Inflammatory macrophage (primary cell): ENCODE data around the gene DRD3.
A peak's percentile ranks its signal among the peaks of the same experiment; 100 is the strongest.

Source experiments
- DNase-seq, 2 donors: peaks; one replicate each; pipeline ENCODE4 v3.0.0-alpha.2; 2020 to 2022

DRD3 gene

DNA sequence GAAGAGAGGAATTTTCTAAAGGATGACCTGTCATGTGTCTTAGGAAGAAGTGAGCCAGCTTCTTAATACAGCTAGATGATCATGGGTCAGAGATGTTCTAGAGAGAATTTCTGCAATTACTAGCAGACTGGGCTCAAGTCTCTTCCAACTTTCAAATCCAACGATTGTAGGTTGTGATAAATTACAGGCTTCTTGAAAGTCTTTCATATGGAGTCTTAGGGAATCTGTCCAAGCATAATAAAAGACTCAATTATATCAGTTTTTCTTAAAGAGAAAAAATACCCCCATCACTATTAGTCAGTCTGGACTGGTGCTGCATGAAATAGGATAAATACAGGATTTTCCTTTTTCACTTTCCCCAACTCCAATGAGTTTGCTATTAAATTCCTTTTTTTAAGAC is 59.1 kb downstream of the DRD3 start:
- no peak for DNase-seq

DNA sequence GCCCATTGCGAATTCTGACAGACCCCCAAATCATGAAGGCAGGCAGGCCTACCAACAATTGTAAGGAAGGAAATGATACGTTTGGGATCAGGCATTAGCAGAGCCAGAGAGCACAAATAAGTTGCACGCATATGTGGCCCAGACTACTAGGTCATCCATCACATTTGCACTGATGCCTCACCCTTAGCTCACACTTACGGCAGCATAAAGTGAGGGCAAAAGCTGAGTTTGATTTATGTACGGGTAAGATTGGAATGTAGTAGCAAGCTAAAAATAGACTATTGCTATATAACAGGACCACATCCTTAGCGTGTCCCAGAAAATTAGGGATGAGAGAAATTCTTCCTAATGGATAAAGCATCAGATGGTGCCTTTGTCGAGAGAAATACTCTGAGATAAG is 63.7 kb downstream of the DRD3 start:
- DNase-seq = no peak

DNA sequence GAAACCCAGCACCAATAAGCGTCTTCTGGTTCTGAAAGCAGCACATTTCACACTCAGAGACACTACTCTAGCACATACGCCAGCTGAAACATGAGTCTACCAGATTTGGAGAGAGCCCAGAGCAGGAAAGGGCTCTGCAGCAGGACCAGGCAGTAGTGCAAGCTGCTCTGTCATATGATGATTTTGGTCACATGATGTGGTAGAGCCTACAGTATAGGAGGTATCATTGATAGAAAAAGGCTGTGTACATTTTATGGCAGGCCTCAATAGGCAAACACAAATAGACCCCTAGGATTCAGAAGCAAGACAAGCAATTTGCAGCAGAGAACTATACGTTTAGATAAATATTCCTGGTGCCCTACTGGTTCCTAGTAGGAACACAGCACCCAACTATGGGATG is 64.1 kb downstream of the DRD3 start:
- DNase-seq = no peak

DNA sequence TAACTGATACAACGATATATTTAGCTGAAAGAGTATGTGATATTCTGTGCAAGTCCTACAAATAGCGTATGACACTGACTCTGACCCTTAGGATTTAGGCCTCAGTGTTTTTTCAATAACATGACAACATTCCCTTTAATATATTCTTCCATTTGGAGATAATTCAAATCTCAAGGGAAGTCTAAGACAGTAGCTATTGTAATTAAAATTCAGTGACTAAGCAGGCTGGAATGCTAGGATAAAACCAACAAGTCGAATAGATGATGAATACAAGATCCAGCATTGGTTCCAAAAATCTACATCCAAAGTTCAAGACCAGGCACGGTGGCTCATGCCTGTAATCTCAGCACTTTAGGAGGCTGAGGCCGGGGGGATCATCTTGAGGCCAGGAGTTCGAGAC is 66.2 kb downstream of the DRD3 start:
- no peak for DNase-seq

DNA sequence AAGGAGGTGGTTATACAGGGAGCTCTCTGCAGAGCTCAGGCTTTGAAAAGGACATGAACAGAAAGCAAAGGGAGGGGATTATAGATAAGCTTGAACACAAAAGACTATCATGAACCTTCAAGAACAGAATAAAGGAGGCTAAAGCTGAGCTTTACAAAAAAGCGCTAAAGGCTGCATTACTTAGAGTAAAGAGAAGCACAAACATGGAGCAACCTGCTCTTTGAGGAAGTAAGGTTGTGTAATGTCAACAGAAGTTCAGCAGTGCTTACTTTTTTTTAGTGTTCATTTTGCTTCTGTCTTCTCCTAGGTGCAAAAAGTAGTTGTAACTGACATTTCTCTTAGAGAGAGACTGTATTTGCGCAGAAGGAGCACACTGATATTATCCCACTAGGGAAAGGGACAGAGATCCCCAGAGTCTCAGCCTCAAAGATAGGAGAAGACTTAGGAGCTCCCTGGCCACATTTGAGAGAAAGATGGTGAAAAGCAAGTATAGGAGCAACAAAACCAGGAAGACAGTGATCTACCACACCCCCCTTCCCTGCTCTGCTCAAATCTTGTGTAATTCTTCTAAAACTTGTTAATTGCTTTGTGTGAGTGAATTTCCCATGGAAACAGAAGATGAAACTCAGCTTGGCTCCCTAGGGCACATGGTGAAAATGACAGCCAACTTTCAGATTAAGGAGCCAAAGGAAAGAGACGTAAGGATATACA is 67.6 kb downstream of the DRD3 start:
- peak; percentile 40 to 71 for DNase-seq

DNA sequence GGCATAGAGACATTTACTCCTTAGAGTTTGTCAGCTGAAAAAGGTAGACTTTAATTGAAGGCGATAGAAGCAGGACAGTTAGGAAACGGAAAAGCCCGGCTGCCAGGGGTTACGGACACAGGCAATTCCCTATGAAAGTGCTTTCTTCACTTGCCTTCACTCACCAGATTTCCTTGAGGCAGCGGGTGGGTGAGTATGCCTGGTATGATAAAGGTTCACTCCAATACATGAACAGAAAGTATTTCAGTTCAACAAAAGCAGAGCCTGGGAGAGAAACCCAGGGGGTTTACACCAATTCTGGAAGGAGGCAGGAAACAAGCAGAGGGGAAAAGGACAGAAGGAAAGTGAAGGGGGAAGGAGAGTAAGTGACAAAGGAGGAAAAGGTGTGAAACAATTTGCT is 68.4 kb downstream of the DRD3 start:
- DNase-seq = no peak

DNA sequence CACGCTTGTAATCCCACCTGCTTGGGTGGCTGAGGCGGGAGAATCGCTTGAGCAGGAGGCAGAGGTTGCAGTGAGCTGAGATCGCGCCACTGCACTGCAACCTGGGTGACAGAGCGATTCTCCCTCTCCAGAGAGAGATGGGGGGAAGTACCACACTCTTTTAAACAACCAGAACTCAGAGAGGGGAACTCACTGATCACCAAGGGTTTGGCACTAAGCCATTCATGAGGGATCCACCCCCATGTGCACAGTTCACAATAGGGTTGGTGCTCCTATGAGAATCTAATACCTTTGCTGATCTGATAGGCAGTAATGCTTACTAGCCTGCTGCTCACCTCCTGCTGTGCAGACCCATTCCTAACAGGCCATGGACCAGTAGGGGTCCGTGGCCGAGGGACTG is 70.7 kb downstream of the DRD3 start:
- DNase-seq = peak; percentile 15 to 25

DNA sequence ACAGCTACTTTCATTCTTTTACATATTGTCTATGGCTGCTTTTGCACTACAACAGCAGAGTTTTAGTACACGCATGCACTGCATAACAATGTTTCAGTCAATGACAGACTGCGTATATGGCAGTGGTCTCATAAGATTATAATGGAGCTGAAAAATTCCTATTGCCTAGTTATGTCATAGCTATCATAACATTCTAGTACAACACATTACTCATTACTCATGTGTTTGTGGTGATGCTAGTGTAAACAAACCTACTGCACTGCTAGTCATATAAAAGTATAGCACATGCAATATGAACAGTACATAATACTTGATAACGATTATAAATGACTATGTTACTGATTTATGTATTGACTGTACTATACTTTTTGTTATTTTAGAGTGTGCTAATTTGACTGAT is 74.4 kb downstream of the DRD3 start:
- DNase-seq = no peak

DNA sequence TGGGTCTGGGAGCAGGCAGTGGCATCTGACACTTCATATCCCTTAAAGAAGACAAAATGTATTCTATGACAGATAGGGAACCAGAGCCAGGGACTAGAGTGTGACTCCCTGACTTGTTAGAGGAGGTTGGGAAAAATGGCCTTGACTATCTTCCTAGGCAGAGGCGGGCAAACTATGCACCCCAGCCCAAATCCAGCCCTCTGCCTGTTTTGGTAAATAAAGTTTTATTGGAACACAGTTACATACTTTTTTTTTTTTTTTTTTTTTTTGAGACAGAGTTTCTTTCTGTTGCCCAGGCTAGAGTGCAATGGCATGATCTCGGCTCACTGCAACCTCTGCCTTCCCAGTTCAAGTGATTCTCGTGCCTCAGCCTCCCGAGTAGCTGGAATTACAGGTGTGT is 75.0 kb downstream of the DRD3 start:
- no peak for DNase-seq

DNA sequence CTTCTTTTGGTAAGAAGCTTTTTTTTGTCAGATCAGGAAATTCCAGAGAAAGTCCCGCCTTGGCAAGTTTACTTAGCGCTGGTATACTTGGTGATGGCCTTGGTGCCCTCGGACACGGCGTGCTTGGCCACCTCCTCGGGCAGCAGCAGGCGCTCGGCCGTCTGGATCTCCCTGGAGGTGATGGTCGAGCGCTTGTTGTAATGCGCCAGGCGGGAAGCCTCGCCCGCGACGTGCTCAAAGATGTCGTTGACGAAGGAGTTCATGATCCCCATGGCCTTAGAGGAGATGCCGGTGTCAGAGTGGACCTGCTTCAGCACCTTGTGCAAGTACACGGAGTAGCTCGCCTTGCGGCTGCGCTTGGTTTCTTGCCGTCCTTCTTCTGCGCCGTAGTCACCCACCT is 75.7 kb downstream of the DRD3 start:
- DNase-seq = no peak

DNA sequence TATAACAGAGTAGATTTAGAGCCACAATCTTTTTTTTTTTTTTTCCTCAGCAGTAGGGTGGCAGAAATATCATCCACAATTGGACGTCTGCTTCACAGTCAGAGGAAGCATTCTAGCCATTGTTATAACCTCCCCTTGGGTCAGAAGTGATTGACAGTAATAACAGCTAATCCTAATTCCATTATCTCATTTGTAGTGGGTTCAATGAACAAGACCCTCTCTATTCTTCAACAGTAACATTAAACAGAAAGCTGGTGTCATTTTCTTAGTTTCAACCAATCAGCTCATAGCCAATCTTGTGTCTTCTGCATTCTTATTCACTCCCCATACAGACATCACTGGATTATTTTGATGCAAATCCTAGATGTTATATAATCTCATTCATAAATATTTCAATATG is 77.8 kb downstream of the DRD3 start:
- no peak for DNase-seq

DNA sequence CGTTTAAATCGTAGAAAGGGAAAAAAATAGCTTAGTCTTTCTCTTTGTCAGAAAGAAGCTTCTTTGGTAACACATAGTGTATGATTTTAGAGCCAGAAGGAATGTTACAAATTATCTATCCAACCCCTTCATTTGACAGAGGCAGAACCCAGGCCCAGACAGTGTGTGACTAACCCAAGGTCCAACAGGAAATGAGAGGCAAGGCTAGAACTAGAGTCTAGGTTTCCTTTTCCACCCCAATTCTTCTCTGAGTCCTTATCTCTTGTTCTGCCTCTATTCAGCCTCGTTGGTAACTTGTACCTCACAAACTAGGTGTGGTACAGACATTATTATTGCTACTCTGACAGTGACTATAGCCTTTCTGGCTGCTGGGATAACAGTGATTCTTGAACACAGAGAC is 83.1 kb downstream of the DRD3 start:
- no peak for DNase-seq

DNA sequence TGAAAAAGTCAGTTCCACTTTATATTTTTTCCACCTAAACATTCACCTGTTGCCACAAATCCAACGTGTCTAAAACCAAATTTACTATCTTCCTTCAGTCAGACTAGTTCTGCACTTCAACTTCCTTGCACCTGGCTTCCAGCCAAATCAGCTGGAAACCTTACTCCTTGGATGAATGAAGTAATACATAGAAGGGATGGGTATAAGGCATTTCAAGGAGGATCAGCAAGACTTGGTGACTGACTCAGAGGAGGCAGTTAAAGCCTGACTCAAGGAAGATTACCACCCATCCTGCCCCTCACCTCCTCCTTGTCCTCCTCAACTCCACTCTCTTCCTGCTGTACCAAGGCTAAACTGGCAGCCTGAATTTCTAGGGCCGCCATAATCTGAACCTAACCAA is 85.3 kb downstream of the DRD3 start:
- peak in 1 of 2 donors; percentile 2 for DNase-seq

DNA sequence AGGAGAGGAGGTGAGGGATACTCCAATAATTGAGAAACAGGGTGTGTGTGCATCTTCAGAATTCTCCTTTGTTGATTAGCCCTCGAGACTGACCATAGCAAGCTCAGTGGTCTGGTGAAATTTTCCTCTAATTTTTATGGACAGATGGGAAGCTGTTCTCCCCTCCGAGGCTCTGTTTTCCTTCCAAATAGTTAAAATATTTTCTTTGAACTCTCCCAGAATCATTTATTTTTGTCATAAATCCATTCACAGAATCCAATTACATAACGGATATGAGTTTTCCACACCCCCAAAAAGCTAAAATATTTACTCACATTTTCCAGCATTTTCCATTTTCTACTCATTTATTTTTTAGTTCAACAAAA is 85.9 kb downstream of the DRD3 start:
- no peak for DNase-seq

DNA sequence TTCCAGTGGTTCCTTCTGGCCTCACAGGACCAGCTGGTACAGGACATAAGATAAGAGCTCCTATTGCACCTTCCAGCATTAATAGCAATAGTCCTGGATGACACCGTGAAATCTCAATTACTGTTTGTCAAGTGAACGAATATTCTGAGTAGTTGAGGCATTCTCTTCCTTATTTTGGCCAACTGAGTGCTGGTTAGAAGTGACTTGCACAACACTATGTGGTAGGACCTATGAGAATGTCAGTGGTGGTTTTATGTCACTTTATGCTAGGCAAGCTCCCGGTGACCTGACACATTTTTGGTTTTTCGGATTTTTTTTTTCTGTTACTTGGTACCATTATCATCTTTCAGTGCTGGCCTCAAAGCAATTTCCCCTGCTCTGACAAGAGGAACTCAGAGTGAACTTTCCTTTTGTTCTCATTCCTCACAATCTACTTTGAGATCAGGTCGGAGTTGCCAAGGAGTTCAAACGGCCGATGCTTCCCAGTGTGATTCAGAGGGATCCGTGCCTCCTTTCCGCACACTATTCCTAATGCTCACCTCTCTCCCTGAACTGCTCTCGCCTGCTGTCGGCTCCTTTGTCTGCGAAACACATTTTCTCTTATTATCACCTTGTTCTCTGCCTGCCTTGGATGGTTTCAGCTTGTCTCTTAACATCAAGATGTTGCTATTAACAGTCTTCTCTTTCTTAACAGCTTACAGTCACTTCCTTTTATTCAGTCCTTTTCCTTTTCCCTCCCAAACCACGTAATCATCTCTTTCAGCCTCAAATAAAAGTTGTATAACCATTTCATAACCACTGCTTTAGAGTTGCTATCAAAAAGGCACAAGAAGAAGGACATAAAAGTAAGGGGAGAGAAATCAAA is 86.5 kb downstream of the DRD3 start:
- peak; percentile 25 to 53 for DNase-seq

DNA sequence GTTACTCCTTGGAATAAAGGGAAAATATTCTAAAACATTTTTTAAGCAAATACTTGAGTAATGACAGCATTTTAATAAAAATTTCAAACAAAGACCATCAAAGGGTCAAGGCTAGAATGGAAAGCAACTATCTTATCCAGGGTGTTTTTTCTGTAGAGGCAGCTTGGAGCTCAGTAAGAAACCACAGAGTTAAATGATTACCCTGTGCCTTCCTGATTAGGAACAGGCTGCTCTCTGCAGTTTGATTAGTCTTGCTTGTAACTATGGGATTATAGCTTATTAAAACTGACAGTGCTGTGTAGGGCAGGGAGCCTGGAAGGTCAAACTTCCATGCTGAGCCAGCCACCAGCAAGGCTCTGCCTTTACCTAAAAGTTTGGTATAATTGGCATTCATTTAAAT is 89.2 kb downstream of the DRD3 start:
- no peak for DNase-seq

DNA sequence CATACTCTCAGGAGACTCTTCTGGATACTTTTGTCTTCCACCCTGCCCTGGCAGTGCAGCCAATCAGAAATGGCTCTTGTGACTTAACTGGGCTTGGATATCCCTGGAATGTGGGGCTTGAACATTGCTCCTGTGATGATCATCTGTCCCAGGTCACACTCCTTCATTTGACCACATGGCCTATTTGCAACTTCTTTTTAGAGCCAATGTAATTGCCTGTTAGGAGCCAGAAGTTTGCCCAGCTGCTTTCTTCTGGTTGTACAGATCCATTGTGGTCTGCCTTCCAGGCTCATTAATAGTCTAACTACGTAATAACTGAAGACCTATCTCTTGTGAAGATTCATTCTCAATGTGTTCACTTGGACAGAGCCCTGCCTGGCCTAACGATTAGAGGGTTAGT is 92.5 kb downstream of the DRD3 start:
- no peak for DNase-seq

DNA sequence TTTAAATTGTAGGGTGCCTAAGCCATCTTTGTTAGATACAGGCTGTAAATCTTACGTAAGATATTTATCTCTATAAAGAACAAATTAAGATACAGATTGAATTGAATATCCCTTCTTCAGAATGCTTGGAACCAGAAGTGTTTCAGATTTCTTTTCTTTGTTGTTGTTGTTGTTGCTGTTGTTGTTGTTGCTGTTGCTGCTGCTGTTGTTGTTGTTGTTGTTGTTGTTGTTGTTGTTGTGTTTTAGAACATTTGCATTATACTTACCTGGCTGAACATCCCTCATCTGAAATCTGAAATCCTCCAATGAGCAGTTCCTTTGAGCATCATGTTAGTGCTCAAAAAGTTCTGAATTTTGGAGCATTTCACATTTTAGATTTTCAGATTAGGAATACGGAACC is 95.7 kb downstream of the DRD3 start:
- no peak for DNase-seq

DNA sequence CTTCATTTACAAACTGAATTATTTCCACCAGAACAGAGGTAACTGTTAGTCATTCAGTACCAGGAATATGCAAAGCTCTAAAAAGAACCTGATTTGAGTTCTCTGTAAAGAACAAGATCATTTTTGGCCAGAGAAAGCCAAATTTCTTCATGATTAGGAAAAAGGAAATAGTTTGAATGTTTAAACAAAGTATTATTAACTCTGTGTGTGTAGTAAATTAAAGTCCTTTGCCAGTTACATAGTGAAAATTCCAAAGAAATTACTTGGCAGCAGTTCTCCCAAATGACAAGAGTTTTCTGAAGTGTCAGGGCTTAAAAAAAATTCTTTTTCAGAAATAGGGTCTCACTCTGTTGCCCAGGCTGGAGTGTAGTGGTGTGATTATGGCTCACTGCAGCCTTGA is 97.8 kb downstream of the DRD3 start:
- no peak for DNase-seq

DNA sequence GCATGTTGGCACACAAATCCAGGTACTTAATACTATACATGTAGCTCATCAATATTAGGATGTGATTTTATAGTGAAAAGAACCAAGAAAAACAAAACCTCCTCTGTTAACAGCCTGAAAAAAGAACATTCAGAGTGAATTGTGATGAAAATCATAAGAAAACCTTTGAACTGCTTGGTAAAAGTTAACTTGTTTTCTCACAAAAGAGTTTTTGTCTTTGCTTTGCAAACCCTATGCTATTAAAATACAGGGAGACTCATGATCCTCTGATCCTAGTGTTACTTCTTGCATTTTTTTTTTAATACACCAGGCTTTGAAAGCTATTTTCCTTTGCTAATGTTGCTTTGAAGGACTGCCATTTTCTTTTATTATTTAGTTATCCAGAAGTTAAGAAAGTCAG is 98.7 kb downstream of the DRD3 start:
- DNase-seq = no peak

DNA sequence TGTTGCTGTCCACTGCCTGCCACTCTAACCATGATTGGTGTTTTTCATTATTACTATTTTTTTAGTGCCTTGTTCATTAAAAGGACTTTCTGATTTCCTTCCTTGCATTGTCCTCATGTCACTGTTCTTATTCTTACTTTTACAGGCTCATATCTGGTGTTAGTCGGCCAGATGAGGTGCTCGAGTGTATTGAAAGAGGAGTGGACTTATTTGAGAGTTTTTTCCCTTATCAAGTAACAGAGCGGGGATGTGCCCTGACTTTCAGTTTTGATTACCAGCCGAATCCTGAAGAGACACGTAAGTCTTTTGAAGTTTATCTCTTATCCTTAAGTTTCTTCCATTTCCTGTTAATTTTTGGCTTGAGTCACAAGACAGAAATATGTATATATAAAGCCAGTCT is 99.1 kb downstream of the DRD3 start:
- DNase-seq = no peak

DNA sequence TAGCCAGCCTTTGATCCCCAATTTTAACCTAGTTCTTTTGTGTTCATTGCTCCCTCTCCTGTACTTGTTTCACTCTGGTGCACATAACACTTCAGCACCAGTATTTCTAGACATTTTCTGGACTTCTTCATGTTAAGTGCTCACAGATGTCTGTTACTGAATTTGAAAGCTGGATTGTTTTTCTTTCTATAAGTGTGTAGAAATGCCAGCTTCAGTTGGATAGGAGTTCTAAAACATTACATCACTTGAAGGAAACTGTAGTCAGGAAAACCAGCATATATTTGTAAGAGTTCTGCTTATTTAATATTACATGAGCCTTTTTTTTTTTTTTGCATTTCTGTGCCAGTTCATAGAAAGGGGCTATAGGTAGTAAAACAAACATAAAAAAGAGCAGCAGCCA is 100.7 kb downstream of the DRD3 start:
- no peak for DNase-seq
